Kidney epithelial cell (primary cell): ENCODE measurements around the gene SRRM3. TPM values are rescaled to one million over a fixed set of nuclear protein-coding genes. Genes with fewer than 3 reads are reported as not detected.
"Not testable (repeated sequence)": the region's sequence is repeated elsewhere in the genome, so short reads cannot be mapped to it uniquely, and the experiment has no call there.

ENCODE experiments used
- DNase-seq: peaks from one replicate; pipeline ENCODE4 v3.0.0-alpha.2; 2010; ENCODE audit warnings: low read depth
- H3K27me3 ChIP-seq: 2 replicates; pipeline ENCODE4 v1.6.0; 2011; ENCODE audit warnings: low read length; ENCODE audit not compliant: control insufficient read depth, insufficient read depth
- H3K36me3 ChIP-seq: 2 replicates; pipeline ENCODE4 v1.5.1; 2011; ENCODE audit warnings: low read length; ENCODE audit not compliant: control insufficient read depth, insufficient read depth
- H3K4me3 ChIP-seq: 2 replicates; pipeline ENCODE4 v1.5.1; 2011; ENCODE audit warnings: low read depth, mild to moderate bottlenecking, control low read depth, low read length
- CTCF ChIP-seq: IDR thresholded peaks from 2 replicates; pipeline ENCODE4 v1.5.1; 2011; ENCODE audit warnings: mild to moderate bottlenecking, moderate library complexity, low read length, control low read depth, inconsistent platforms; ENCODE audit not compliant: insufficient read depth, poor library complexity, severe bottlenecking
- total RNA-seq: library from RNA; depleted of rRNA; stranded (reverse); fragments of >200 nt; gene quantifications from 2 replicates; pipeline ENCODE4 v1.2.3, GENCODE V29; 2015

SRRM3 gene
- total RNA-seq, 1 donor from 2014 or later: 0.21 TPM

- no peak for DNase-seq
- no peak overlapping the region for H3K4me3 ChIP-seq
- H3K36me3 ChIP-seq: no peaks in the 10 kb centered on the region
- H3K27me3 ChIP-seq: no peaks in the 10 kb centered on the region
- no peak for TF ChIP-seq CTCF
Measured at GRCh38 chr7:76165106-76165972, 36.4 kb upstream of the SRRM3 start.

GRCh38 chr7:76165973-76166403, 35.7 kb upstream of the SRRM3 start:
- no peak for TF ChIP-seq CTCF
- no peaks in the 10 kb centered on the region for H3K27me3 ChIP-seq
- H3K36me3 ChIP-seq: no peaks in the 10 kb centered on the region
- DNase-seq: no peak
- H3K4me3 ChIP-seq: peak overlapping the region; percentile 50

- no peaks in the 10 kb centered on the region for H3K27me3 ChIP-seq
- TF ChIP-seq CTCF: no peak
- no peaks in the 10 kb centered on the region for H3K36me3 ChIP-seq
- peak overlapping the region; percentile 50 for H3K4me3 ChIP-seq
- peak; percentile 69 for DNase-seq
Measured at GRCh38 chr7:76166404-76167255, 35.1 kb upstream of the SRRM3 start.

- no peak for DNase-seq
- H3K27me3 ChIP-seq: no peaks in the 10 kb centered on the region
- no peak for TF ChIP-seq CTCF
- no peak overlapping the region for H3K4me3 ChIP-seq
- H3K36me3 ChIP-seq: no peaks in the 10 kb centered on the region
Measured at GRCh38 chr7:76173566-76174205, 28.0 kb upstream of the SRRM3 start.

- not testable (repeated sequence) for DNase-seq, H3K4me3 ChIP-seq, H3K27me3 ChIP-seq, H3K36me3 ChIP-seq
Measured at GRCh38 chr7:76176951-76177350, 24.7 kb upstream of the SRRM3 start.

GRCh38 chr7:76179686-76180085, 22.0 kb upstream of the SRRM3 start:
- no peak for TF ChIP-seq CTCF
- H3K27me3 ChIP-seq: no peaks in the 10 kb centered on the region
- no peak overlapping the region for H3K4me3 ChIP-seq
- DNase-seq: no peak
- H3K36me3 ChIP-seq: no peaks in the 10 kb centered on the region
